Panc1 (cell line): ENCODE results near the gene ABCA1. TPM values are rescaled to one million over a fixed set of nuclear protein-coding genes. Genes with fewer than 3 reads are reported as not detected.

ENCODE experiments used
- ATAC-seq: fragments of 200-7000 bp; cut with Tn5 transposase; 2 replicates; pipeline ENCODE4 v1.9.1; 2020; ENCODE audit warnings: mild to moderate bottlenecking, moderate library complexity
- BruUV-seq: library from RNA; stranded (reverse); fragments of 400-500 nt; replicated peaks from 2 replicates; lab custom pipeline; 2021; lab: Mats Ljungman, UMichigan
- CTCF ChIA-PET: fragments of 300-600 bp; sonication (Branson Sonifier 250); formaldehyde crosslinking; loops from one replicate; lab custom pipeline; 2022; ENCODE audit warnings: antibody characterized with exemption; lab: Charles Lee
- POLR2A ChIA-PET: fragments of 300-600 bp; sonication (Branson Sonifier 250); formaldehyde crosslinking; loops from one replicate; lab custom pipeline; 2022; ENCODE audit warnings: antibody characterized with exemption; lab: Charles Lee
- DNase-seq: peaks from one replicate; pipeline ENCODE4 v3.0.0-alpha.2; 2010; ENCODE audit warnings: low read depth, low spot score
- H3K27ac ChIP-seq: 2 replicates; pipeline ENCODE4 v1.5.1; 2011; ENCODE audit warnings: mild to moderate bottlenecking, low read length, inconsistent platforms
- H3K27me3 ChIP-seq: fragments of 200-500 bp; sonication (Bioruptor generic); 2 replicates; pipeline ENCODE4 v1.6.0; 2014; ENCODE audit warnings: low read length, inconsistent platforms; ENCODE audit not compliant: control insufficient read depth, insufficient read depth
- H3K36me3 ChIP-seq: fragments of 200-500 bp; sonication (Bioruptor generic); 2 replicates; pipeline ENCODE4 v1.5.1; 2014; ENCODE audit warnings: inconsistent platforms, mild to moderate bottlenecking, low read length, moderate library complexity; ENCODE audit not compliant: control insufficient read depth, insufficient read depth
- H3K4me1 ChIP-seq: 2 replicates; pipeline ENCODE4 v1.5.1; 2011; ENCODE audit warnings: inconsistent platforms, mild to moderate bottlenecking, low read length, moderate library complexity; ENCODE audit not compliant: control insufficient read depth, insufficient read depth
- H3K4me3 ChIP-seq, 2 experiments: 2 replicates each; pipeline ENCODE4 v1.5.1; 2011 to 2012; ENCODE audit warnings: low read depth in 2 of 2, low read length in 2 of 2, mild to moderate bottlenecking in 2 of 2, inconsistent platforms in 1 of 2, moderate library complexity in 1 of 2
- H3K9me3 ChIP-seq: fragments of 200-500 bp; sonication (Bioruptor generic); 2 replicates; pipeline ENCODE4 v1.5.1; 2014; ENCODE audit warnings: low read depth, mild to moderate bottlenecking, inconsistent platforms, low read length, moderate library complexity; ENCODE audit not compliant: control insufficient read depth, insufficient read depth
- CTCF ChIP-seq: fragments of 450-650 bp; IDR thresholded peaks from 2 replicates; pipeline ENCODE4 v1.5.1; 2017; ENCODE audit warnings: mild to moderate bottlenecking
- POLR2AphosphoS5 ChIP-seq: IDR thresholded peaks from 2 replicates; pipeline ENCODE4 v1.6.1; 2012; ENCODE audit warnings: mild to moderate bottlenecking, low read depth, low read length, moderate library complexity
- REST ChIP-seq, 2 experiments: IDR thresholded peaks; 2 replicates each; pipeline ENCODE4 v1.6.1; 2011 to 2012; ENCODE audit warnings: low read depth in 2 of 2, control low read depth in 1 of 2, low read length in 1 of 2, mild to moderate bottlenecking in 1 of 2, moderate library complexity in 1 of 2; ENCODE audit not compliant: insufficient read depth in 1 of 2
- SIN3A ChIP-seq: IDR thresholded peaks from 2 replicates; pipeline ENCODE4 v1.6.1; 2012; ENCODE audit warnings: low read depth, mild to moderate bottlenecking, low read length, moderate library complexity, borderline replicate concordance; ENCODE audit not compliant: insufficient read depth
- TCF7L2 ChIP-seq: IDR thresholded peaks from 2 replicates; pipeline ENCODE4 v1.6.1; 2011; ENCODE audit warnings: mild to moderate bottlenecking, low read depth, low read length, inconsistent platforms
- in situ Hi-C: cut with HindIII; loops from 2 replicates; pipeline ENCODE4 v1.10.0; 2016; ENCODE audit warnings: low sequenced_read_pairs, low pct_unique_long_range_greater_than_20kb
- intact Hi-C: fragments of 100-400 bp; cut with micrococcal nuclease; formaldehyde crosslinking; loops from one replicate; pipeline ENCODE4 v1.10.0; 2022; ENCODE audit not compliant: unreplicated experiment
- total RNA-seq: library from RNA; stranded (reverse); gene quantifications from one replicate; pipeline ENCODE4 v1.2.1, GENCODE V29; 2021; ENCODE audit not compliant: unreplicated experiment

Gene ABCA1
- total RNA-seq, 1 experiment from 2014 or later = 2.6 TPM

- Histone ChIP-seq H3K36me3 (no peaks in the 10 kb centered on the region), H3K27ac (no peak overlapping the region), H3K4me3 (no peak overlapping the region), H3K27me3 (no peaks in the 10 kb centered on the region), H3K4me1 (no peaks in the 10 kb centered on the region), H3K9me3 (no peaks in the 10 kb centered on the region)
- CTCF ChIA-PET = no interaction called here
- no peak for ATAC-seq
- TF ChIP-seq TCF7L2 = no peak
- TF ChIP-seq CTCF = no peak
- no peak for TF ChIP-seq SIN3A
- no peak for TF ChIP-seq POLR2AphosphoS5
- TF ChIP-seq REST (IDR thresholded peaks at IDR 0.05; ENCODE audit: insufficient read depth in 1 of 2, low read depth in 2 of 2, low read length in 1 of 2) = no peak
- intact Hi-C loops = no loop called here
- BruUV-seq = no TSS peak
- POLR2A ChIA-PET = no interaction called here
- no peak for DNase-seq
- in situ Hi-C loops = no loop called here
These were observed 21.3 kb downstream of the ABCA1 start for GRCh38 chr9:104906441-104907277.

- ATAC-seq (no peak), DNase-seq (no peak)
- no TSS peak for BruUV-seq
- intact Hi-C loops (no loop called here), in situ Hi-C loops (no loop called here)
- CTCF ChIA-PET = no interaction called here
- H3K9me3 ChIP-seq = no peaks in the 10 kb centered on the region
- H3K4me3 ChIP-seq = no peak overlapping the region
- H3K36me3 ChIP-seq = no peaks in the 10 kb centered on the region
- no peak overlapping the region for H3K27ac ChIP-seq
- POLR2A ChIA-PET = no interaction called here
- no peaks in the 10 kb centered on the region for H3K4me1 ChIP-seq
- no peaks in the 10 kb centered on the region for H3K27me3 ChIP-seq
- TF ChIP-seq SIN3A (no peak), CTCF (no peak)
These were observed 22.0 kb downstream of the ABCA1 start for GRCh38 chr9:104905931-104906330.
